ENCODE measurements around the gene DENND1A.

- TF ChIP-seq CTCF (IDR thresholded peaks at IDR 0.05) (no peak), POLR2A (IDR thresholded peaks at IDR 0.05) (no peak)
Observed at GRCh38 chr9:123478160-123478559, 451.8 kb downstream of the DENND1A start.
